MM.1S (cell line): ENCODE measurements around the gene SLC2A10.

Experiments used
- DNase-seq: peaks from one replicate; pipeline ENCODE4 v3.0.0-alpha.2; 2015
- H2AFZ ChIP-seq: fragments of 300-600 bp; sonication (generic); 2 replicates; pipeline ENCODE4 v1.6.0; 2016; ENCODE audit warnings: antibody characterized with exemption, low read length
- H3F3A ChIP-seq: fragments of 300-600 bp; sonication (generic); 2 replicates; pipeline ENCODE4 v1.6.1; 2016; ENCODE audit warnings: mild to moderate bottlenecking, antibody characterized with exemption, low read length, moderate library complexity, mixed read lengths; ENCODE audit not compliant: insufficient read depth
- H3K27ac ChIP-seq: fragments of 300-600 bp; sonication (generic); 2 replicates; pipeline ENCODE4 v1.5.1; 2016; ENCODE audit warnings: mild to moderate bottlenecking, low read length
- H3K27me3 ChIP-seq: fragments of 300-600 bp; sonication (generic); replicated peaks from 2 replicates; pipeline ENCODE4 v1.6.0; 2016; ENCODE audit warnings: low read length; ENCODE audit not compliant: insufficient read depth
- H3K36me3 ChIP-seq: fragments of 300-600 bp; sonication (generic); replicated peaks from 2 replicates; pipeline ENCODE4 v1.6.1; 2016; ENCODE audit warnings: mild to moderate bottlenecking, low read length, mixed read lengths; ENCODE audit not compliant: insufficient read depth
- H3K4me1 ChIP-seq: fragments of 300-600 bp; sonication (generic); 2 replicates; pipeline ENCODE4 v1.6.1; 2016; ENCODE audit warnings: low read length, mixed read lengths
- H3K4me2 ChIP-seq: fragments of 300-600 bp; sonication (generic); 2 replicates; pipeline ENCODE4 v1.6.0; 2016; ENCODE audit warnings: low read depth, low read length
- H3K4me3 ChIP-seq: fragments of 300-600 bp; sonication (generic); 2 replicates; pipeline ENCODE4 v1.5.1; 2016; ENCODE audit warnings: low read length, mixed read lengths
- H3K79me2 ChIP-seq: fragments of 300-600 bp; sonication (generic); 2 replicates; pipeline ENCODE4 v1.6.1; 2016; ENCODE audit warnings: mixed run types, low read length, mixed read lengths
- H3K9ac ChIP-seq: fragments of 300-600 bp; sonication (generic); 2 replicates; pipeline ENCODE4 v1.6.1; 2016; ENCODE audit warnings: low read length, mixed read lengths
- H3K9me2 ChIP-seq: fragments of 300-600 bp; sonication (generic); replicated peaks from 2 replicates; pipeline ENCODE4 v1.6.1; 2016; ENCODE audit warnings: mild to moderate bottlenecking, low read length, mixed read lengths; ENCODE audit not compliant: insufficient read depth
- H3K9me3 ChIP-seq: fragments of 300-600 bp; sonication (generic); replicated peaks from 2 replicates; pipeline ENCODE4 v1.6.1; 2016; ENCODE audit warnings: mild to moderate bottlenecking, low read length, mixed read lengths; ENCODE audit not compliant: insufficient read depth
- H4K20me1 ChIP-seq: fragments of 300-600 bp; sonication (generic); 2 replicates; pipeline ENCODE4 v1.6.1; 2016; ENCODE audit warnings: mild to moderate bottlenecking, low read length, moderate library complexity, mixed read lengths; ENCODE audit not compliant: insufficient read depth
- CTCF ChIP-seq: fragments of 300-600 bp; sonication (generic); IDR thresholded peaks from 2 replicates; pipeline ENCODE4 v1.5.1; 2016; ENCODE audit warnings: antibody characterized with exemption, low read length, mixed read lengths
- EZH2 ChIP-seq: fragments of 300-600 bp; sonication (generic); optimal IDR thresholded peaks from 2 replicates; pipeline ENCODE3; 2017; ENCODE audit warnings: low read depth, mild to moderate bottlenecking, antibody characterized with exemption, low read length, mixed read lengths
- EZH2phosphoT487 ChIP-seq: fragments of 300-600 bp; sonication (generic); IDR thresholded peaks from 2 replicates; pipeline ENCODE4 v1.6.1; 2018; ENCODE audit warnings: antibody characterized with exemption, low read length

Gene SLC2A10

GRCh38 chr20:46717818-46718541, 8.5 kb downstream of the SLC2A10 start:
- no peaks in the 10 kb centered on the region for H3K36me3 ChIP-seq
- H3K79me2 ChIP-seq = no peaks in the 10 kb centered on the region
- H3K4me1 ChIP-seq = peaks cover 3% of the 10 kb centered on the region; the same call in 1 of the 2 replicates
- no peak for TF ChIP-seq EZH2
- no peak for TF ChIP-seq CTCF
- no peak for TF ChIP-seq EZH2phosphoT487
- DNase-seq = no peak
- H3K4me3 ChIP-seq = no peak overlapping the region
- H4K20me1 ChIP-seq = no peaks in the 10 kb centered on the region
- H3K27ac ChIP-seq = no peak overlapping the region
- no peak overlapping the region for H3K9ac ChIP-seq
- no peaks in the 10 kb centered on the region for H3F3A ChIP-seq
- H3K9me3 ChIP-seq = no peaks in the 10 kb centered on the region
- H3K9me2 ChIP-seq = no peaks in the 10 kb centered on the region
- no peaks in the 10 kb centered on the region for H3K27me3 ChIP-seq
- H3K4me2 ChIP-seq = no peak overlapping the region
- H2AFZ ChIP-seq = no peak overlapping the region

DNA sequence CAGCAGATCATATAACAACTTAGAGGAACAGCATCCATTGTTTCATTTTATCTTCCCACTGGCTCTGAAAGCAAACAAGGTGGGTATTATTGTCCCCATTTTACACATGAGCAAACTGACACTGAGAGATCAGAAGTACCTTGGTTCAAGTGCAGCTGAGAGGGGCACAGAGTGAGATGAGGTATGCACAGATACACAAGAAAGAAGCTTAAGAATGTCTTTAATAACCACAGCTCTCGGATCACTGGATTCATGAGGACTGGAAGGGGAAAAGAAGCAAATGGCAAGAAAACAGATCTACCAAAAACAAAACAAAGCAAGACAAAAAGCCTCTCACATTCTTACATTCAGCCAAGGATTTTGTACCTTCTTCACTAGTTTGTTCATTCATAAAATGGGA, 10.6 kb downstream of the SLC2A10 start:
- H3F3A ChIP-seq = no peaks in the 10 kb centered on the region
- H3K4me2 ChIP-seq = no peak overlapping the region
- peaks cover 3% of the 10 kb centered on the region; the same call in 1 of the 2 replicates for H3K4me1 ChIP-seq
- no peaks in the 10 kb centered on the region for H3K9me3 ChIP-seq
- no peaks in the 10 kb centered on the region for H3K79me2 ChIP-seq
- H3K27ac ChIP-seq = no peak overlapping the region
- no peak for DNase-seq
- H3K9ac ChIP-seq = no peak overlapping the region
- H4K20me1 ChIP-seq = no peaks in the 10 kb centered on the region
- H2AFZ ChIP-seq = no peak overlapping the region
- no peak overlapping the region for H3K4me3 ChIP-seq
- no peaks in the 10 kb centered on the region for H3K36me3 ChIP-seq
- TF ChIP-seq EZH2 (no peak), CTCF (no peak), EZH2phosphoT487 (no peak)
- no peaks in the 10 kb centered on the region for H3K9me2 ChIP-seq
- H3K27me3 ChIP-seq = no peaks in the 10 kb centered on the region

GRCh38 chr20:46720776-46721425, 11.5 kb downstream of the SLC2A10 start:
- TF ChIP-seq EZH2phosphoT487 (no peak), EZH2 (no peak), CTCF (no peak)
- Histone ChIP-seq H3F3A (no peaks in the 10 kb centered on the region), H4K20me1 (no peaks in the 10 kb centered on the region), H3K4me3 (no peak overlapping the region), H2AFZ (no peak overlapping the region), H3K9ac (no peak overlapping the region), H3K9me3 (no peaks in the 10 kb centered on the region), H3K27me3 (no peaks in the 10 kb centered on the region), H3K79me2 (no peaks in the 10 kb centered on the region), H3K27ac (no peak overlapping the region), H3K36me3 (no peaks in the 10 kb centered on the region), H3K9me2 (no peaks in the 10 kb centered on the region), H3K4me1 (peaks cover 3% of the 10 kb centered on the region; the same call in 1 of the 2 replicates), H3K4me2 (no peak overlapping the region)
- no peak for DNase-seq
